ENCODE data around the gene DIP2C. TPM values are rescaled to one million over a fixed set of nuclear protein-coding genes. Genes with fewer than 3 reads are reported as not detected.
"Not testable (repeated sequence)": the region's sequence is repeated elsewhere in the genome, so short reads cannot be mapped to it uniquely, and the experiment has no call there.

Gene DIP2C
- total RNA-seq, 2 donors from 2014 or later: 11.0 to 12.2 TPM

DNA sequence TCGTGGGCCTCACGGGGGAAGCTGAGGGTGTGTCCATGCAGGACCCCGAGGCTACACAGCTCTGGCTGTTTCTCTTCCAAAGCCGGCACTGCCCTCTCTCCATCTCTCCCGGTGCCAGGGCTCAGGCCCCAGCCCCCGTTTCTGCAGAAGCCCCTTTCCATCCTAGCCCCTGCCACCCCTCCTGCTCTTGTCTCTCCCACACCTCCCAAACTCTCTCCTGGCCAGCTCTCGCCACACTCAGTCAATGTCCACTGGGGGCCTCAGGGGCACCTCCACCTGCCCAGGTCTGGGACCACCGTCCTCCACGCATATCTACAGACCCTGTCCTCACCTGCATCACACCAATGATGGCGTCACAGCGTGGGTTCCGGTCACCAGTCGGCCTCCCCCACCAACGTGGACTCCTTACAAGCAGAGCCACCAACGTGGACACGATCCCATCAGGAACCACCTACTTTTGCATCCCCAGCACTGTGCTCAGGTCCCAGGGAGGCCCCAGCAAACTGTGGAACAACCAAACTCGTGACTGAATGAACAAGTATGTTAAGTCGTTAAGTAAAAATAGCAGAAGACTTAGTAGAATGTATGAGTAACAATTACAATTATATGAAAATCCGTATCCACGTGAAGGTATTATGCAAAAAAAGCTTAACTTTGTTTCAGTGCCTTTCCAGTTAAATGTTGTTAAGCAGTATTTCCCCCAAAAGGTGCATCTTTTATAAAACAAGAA is 38.4 kb downstream of the DIP2C start:
- intact Hi-C loops (cut with DNase I, micrococcal nuclease): no loop called here
- ATAC-seq (no peak), DNase-seq (no peak)

DNA sequence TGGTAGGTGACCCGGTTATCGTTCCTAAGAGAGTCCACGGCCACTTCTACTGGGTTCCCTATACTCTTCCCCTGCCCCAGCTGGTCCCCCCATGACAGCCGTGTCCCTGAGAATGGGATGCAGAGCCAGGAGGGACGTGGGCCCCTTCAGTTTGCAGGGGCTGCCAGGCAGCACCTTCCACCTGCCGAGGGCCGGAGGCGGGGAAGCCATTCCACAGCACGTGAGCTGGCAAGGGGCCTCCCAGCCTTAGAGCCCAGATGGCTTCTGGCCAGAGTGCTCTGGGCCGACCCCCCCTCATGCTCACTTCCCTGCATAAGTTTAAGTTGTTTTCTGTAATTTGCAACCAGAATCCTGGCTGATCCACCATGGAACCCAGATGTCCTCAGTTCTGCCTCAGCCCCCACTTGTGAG is 39.0 kb downstream of the DIP2C start:
- DNase-seq: peak in 1 of 2 donors; percentile 49
- intact Hi-C loops (cut with DNase I, micrococcal nuclease): no loop called here

DNA sequence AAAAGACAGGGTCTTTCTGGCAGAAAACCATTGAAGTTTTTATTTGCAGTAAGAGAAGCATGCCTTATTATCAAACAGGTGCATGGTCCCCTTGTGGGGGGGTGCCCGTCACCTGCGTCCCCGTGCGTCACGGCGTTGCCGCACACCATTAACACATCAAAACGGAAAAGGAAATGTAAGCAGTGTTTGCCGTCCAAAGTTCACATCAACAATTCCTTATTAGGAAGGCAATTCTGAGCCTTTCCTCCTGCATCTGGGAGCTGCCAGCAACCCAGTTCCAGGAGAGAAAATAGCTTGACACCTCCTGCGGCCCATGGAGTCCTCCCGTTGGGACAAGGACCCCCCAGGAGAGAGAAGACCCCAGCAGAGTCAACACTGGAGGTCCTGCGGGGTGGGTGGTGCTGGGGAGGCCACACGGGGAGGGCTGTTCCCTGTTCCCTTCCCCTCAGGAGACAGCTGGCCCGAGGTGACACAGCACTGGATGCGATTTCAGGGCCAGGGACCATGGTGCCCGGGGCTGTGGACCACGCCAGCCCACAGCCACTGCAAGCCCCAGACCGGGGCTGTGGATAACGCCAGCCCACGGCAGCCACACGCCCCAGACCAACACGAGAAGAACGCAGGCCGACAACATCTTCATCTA is 39.5 kb downstream of the DIP2C start:
- intact Hi-C loops (cut with DNase I, micrococcal nuclease): no loop called here
- DNase-seq (peak; percentile 84 to 88), ATAC-seq (peak; percentile 88)

More for the DNA sequence above, 39.0 kb downstream of the DIP2C start:
- peak; percentile 34 for ATAC-seq

DNA sequence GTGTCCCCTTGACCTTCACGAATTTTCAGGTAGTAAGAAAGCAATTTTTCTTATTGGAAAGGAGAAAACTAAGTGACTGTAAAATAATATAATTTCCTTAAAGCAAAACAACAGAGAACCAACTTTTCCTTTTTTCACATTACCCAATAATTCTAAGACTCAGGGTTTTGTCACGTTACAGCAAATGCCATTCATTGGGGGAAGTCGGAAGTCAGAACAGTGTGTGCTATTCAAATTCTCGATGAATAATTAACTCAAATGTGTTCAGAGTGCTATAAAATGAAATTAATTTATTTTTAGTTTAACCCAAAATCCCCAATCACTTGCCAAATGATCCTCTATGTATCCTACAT is 40.0 kb downstream of the DIP2C start:
- ATAC-seq: peak; percentile 37
- no peak for DNase-seq
- intact Hi-C loops (cut with DNase I, micrococcal nuclease): no loop called here

DNA sequence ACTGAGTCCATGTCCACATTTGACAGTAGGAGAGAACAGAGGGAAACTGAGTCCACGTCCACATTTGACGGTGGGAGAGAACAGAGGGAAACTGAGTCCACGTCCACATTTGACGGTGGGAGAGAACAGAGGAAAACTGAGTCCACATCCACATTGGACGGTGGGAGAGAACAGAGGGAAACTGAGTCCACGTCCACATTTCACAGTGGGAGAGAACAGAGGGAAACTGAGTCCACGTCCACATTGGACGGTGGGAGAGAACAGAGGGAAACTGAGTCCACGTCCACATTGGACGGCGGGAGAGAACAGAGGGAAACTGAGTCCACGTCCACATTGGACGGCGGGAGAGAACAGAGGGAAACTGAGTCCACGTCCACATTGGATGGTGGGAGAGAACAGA is 42.4 kb downstream of the DIP2C start:
- ATAC-seq; intact Hi-C loops (cut with DNase I, micrococcal nuclease); DNase-seq: not testable (repeated sequence)

DNA sequence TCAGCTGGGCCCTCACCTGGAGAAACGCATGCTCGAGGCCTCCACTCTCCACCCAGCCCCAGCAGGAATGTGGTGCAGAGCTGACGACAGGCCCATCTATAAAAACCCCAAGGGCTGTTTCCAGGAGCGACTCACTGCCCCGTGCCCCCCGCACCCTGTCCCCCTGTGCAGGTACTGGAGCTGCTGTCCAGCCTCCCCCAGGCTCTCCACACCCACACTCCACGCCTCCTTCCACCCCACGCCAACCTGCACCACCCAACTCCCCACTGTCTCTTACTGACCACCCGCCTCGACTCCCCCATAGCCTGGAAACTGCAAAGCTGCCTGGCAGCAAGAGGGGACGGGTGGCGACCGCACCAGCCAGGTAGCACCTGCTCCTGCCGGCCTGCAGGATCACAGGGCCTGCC is 43.3 kb downstream of the DIP2C start:
- intact Hi-C loops (cut with DNase I, micrococcal nuclease): no loop called here
- ATAC-seq (no peak), DNase-seq (no peak)

DNA sequence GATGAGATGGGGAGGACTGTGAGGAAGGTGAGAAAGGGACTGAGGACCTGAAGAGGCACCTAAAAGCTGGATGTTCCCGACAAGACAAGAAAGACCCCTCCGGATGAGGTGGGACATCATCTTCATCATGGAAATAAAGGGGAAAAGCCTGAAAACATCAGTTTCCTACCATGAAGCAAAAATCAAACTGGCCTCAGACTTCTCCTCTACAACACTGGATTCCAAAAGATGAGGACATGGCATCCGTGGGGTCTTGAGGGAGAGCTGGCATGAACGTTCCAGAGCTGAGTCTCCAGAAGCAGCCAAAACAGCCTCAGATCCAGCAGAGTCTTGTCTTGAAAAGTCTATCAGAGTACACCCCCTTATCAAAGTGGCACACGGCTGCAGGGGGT is 44.5 kb downstream of the DIP2C start:
- DNase-seq (no peak), ATAC-seq (no peak)
- intact Hi-C loops (cut with DNase I, micrococcal nuclease): no loop called here

DNA sequence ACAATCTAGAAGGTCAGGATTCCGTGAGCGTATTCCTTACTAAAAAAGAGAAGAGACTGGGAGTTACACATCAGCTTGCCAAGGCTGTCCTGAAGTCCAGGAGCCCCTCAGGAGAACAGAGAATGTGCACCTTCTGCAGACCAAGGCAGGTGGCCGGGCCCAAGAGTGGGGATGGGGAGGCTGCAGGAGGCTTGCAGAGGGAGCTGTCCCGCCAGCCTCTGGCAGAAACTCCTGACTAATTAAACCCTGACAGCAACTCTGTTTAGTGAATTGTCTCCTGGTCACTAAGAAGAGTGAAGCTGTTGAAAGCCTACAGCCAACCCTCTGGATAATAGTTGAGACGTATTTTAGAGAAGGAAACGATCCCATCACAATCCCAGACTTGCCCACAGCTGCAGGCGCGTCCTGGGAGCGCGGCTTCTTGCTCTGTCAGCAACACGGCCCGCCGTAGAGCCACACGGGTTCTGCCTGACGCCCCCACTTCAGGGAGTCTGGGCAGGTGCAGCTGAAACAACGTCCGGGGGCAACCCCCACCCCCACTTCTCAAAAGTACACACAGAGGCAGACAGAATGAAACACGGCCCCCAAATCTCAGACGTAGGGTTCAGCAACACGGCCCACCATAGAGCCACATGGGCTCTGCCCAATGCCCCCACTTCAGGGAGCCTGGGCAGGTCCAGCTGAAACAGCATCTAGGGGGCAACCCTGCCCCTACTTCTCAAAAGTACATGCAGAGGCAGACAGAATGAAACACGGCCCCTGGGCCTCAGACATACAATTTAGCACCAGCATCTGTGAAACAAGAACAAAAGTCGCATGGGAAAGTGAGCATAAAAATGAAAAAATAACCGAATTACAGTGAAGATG is 45.2 kb downstream of the DIP2C start:
- no peak for ATAC-seq
- no peak for DNase-seq
- intact Hi-C loops (cut with DNase I, micrococcal nuclease): no loop called here

DNA sequence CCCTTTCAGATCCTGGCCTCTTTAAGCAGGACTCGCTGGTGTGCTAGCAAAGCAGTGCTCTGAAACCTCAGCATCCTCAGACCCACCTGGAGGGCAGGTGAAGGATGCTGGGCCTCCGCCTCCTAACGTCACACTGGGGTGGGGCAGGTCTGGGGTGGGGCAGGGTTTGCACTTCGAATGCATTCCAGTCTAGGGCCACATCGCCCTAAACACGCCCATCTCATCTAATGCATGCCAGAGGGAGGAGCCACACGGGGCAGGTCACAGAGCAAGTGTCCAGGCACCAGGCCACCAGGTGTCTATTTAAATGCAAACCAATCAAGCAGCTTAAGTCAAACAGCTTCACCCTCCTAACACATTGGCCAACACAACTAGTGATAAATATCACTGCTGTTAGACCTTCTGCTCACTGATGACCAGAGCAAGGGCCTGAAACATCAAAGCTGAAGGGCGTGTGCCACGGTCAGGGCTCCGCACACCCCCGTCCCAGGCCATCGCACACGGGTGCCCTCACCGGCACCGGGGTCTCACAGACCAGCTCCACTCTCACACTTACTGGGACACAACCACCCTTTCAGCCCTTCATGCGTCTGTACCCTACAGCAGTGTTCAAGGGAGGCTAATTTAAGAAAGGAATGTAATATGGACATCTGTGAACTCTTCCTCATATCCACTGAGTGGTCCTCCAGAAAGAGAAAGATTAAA is 47.1 kb downstream of the DIP2C start:
- DNase-seq (peak; percentile 74 to 90), ATAC-seq (peak; percentile 99)
- intact Hi-C loops (cut with DNase I, micrococcal nuclease): no loop called here

DNA sequence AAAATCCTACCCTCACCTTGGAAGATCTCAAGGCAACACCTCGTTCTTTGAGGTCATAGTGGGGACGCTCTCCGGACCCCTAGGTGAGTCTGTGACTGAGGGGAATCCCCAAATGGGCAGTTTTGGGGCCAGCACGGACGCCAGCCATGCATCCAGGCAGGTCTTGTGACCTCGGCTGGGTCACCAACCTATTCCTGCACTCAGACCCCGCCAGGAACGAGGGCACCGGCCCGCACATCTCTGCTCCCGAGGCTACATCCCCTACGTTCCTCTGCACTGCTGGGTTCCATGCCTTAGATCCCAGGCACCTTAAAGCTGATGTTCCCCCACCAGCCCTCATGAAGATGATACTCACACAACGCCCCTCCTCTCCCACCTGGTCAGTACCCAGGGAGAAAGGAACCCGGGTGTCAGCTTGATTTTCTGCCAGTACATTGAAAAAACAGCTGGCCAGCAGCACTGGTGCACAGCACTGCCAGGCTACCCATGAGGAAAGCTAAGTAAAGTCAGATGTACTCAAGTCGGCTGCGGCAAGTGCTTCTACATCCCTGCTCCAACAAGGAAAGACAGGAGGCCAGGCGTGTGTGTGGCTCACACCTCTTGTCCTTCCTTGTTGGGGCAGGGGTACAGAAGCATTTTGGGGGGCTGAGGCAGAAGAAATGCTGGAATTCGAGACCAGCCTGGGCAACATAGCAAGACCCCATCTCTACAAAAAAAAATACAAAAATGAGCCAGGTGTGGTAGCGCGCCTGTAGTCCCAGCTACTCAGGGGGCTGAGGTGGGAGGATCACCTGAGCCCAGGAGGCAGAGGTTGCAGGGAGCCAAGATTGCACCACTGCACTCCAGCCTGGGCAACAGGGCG is 48.1 kb downstream of the DIP2C start:
- ATAC-seq (no peak), DNase-seq (peak in 1 of 2 donors; percentile 20)
- intact Hi-C loops (cut with DNase I, micrococcal nuclease): no loop called here

DNA sequence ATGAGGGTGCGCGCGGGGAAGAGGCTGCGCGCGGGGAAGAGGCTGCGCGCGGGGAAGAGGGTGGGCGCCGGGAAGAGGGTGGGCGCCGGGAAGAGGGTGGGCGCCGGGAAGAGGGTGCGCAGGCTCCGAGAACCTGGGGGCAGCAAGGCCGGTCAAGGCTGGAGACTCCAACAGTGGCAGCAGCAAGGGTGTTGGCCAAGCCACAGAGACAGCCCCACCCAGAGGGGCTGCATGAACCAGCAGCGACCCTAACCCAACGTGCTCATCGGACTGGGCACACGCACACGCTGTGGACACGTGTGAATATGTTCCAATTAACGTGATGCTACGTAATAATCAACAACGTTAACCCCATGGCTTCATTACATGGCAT is 48.8 kb downstream of the DIP2C start:
- ATAC-seq (no peak), DNase-seq (peak in 1 of 2 donors; percentile 24)
- intact Hi-C loops (cut with DNase I, micrococcal nuclease): no loop called here

DNA sequence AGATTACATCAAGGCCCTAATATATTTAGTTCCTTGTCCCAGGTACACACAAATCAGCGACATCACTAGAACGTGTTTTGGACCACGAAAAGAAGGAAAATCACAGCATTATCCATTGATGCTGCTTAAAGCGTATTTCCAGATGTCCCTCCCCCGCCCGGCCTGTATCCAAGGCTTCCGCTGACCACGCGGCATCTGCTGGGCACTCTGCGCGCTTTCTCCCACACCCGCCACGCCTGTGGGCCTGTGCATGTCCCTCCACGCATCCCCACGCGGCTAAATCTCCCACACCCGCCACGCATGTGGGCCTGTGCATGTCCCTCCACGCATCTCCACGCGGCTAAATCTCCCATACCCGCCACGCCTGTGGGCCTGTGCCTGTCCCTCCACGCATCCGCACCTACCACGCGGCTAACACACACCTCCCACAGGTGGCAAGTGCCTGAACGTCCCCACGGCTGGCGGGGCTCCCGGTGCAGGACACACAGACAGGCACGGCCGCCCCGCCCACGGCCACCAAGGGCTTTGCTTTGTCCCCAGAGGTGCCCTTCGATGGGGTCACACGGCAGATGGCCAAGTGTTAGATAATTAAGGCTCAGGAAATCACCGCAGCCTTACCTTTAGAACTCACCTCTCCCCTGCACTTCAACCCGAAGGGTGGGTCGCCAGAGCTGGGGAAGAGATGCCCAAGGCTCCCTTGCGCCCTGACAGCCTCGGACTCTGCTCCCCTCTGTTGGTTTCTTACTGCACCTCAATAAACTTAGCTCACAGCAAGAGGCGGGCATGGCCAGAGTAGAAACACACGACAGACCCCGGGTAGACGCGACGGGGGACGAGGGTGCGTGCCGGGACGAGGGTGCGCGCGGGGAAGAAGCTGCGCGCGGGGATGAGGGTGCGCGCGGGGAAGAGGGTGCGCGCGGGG is 49.5 kb downstream of the DIP2C start:
- intact Hi-C loops (cut with DNase I, micrococcal nuclease): no loop called here
- DNase-seq (peak in 1 of 2 donors; percentile 23), ATAC-seq (no peak)

DNA sequence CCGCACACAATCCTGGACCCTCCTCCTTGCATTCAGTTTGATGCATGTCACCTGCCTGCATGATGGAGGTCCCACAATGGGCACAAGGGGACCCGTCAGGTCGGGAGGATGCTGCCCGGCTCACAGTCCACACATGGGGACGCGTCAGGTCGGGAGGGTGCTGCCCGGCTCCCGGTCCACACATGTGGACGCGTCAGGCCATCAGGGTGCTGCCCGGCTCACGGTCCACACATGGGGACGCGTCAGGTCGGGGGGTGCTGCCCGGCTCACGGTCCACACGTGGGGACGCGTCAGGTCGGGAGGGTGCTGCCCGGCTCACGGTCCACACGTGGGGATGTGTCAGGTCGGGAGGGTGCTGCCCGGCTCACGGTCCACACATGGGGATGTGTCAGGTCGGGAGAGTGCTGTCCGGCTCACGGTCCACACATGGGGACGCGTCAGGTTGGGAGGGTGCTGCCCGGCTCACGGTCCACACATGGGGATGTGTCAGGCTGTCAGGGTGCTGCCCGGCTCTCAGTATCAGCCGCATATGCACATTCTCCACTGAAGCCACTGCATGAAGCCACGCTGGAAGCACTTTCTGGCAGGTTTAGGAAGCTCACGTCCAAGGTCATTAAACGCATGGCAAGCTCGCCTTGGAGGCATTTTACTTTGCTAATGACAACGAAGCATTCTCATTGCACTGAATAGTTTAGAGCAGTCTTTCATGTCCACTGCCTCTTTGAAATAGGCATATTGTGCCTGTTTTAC is 50.3 kb downstream of the DIP2C start:
- DNase-seq: peak in 1 of 2 donors; percentile 20
- no peak for ATAC-seq
- intact Hi-C loops (cut with DNase I, micrococcal nuclease): no loop called here

DNA sequence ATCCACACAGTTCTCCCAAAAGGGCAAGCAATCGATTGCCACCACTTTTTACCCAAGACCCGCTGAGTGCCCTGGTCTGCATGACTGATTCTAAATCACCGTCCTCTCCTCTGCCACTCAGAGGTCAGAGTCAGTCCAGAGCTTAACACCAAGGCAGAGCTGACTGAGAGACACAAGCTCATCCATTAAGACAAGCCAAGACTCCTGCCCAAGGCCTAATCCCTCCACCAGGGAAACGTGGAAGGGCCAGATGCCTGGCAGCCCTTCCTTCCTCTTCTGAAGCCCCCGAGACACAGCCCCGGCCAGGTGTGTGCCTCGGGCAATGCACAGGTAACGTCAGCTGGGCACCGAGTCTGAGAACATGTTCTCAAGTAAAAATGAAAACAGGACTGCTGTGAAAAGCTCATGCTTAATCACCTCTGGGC is 51.7 kb downstream of the DIP2C start:
- intact Hi-C loops (cut with DNase I, micrococcal nuclease): no loop called here
- ATAC-seq: no peak
- DNase-seq: no peak

DNA sequence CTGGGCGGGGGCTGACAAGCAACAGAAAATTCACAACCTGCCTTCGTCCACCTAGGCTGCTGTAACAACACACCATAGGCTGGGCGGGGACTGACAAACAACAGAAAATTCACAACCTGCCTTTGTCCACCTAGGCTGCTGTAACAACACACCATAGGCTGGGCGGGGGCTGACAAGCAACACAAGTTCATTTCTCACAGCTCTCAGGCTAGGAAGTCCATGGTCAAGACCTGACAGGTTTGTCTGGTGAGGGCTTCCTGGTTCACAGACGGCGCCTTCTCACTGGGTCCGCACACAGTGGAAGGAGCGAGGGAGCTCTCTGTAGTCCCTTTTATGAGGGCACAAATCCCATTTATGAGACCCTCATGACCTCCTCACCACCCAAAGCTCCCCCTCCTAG is 52.2 kb downstream of the DIP2C start:
- ATAC-seq (peak; percentile 17), DNase-seq (no peak)
- intact Hi-C loops (cut with DNase I, micrococcal nuclease): no loop called here

DNA sequence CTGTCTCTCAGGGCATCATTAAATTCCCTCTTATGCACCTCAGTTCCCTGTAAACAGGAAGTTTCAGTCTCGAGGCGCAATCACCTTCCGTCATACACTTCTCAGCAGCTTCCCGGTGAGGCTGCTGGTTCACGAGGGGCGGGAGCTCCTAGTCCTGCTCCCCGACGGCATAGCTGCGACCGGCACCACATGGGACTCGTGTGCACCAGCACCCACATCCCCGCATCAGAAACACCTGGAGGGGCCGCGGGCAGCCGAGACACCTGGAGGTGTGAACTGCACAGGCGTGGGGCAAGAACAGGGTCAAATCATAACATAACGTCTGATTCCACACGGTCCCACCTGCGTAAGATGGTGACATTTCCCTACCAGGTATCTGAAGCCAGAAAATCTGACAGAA is 52.7 kb downstream of the DIP2C start:
- intact Hi-C loops (cut with DNase I, micrococcal nuclease): no loop called here
- ATAC-seq (no peak), DNase-seq (peak in 1 of 2 donors; percentile 21)

Data from left colon (tissue), 2 donors.